ENCODE results near the gene SYCE1. TPM values are rescaled to one million over a fixed set of nuclear protein-coding genes. Genes with fewer than 3 reads are reported as not detected.

The SYCE1 gene
- total RNA-seq, 2 experiments from 2014 or later = 0.13 TPM; not detected in 1

DNA sequence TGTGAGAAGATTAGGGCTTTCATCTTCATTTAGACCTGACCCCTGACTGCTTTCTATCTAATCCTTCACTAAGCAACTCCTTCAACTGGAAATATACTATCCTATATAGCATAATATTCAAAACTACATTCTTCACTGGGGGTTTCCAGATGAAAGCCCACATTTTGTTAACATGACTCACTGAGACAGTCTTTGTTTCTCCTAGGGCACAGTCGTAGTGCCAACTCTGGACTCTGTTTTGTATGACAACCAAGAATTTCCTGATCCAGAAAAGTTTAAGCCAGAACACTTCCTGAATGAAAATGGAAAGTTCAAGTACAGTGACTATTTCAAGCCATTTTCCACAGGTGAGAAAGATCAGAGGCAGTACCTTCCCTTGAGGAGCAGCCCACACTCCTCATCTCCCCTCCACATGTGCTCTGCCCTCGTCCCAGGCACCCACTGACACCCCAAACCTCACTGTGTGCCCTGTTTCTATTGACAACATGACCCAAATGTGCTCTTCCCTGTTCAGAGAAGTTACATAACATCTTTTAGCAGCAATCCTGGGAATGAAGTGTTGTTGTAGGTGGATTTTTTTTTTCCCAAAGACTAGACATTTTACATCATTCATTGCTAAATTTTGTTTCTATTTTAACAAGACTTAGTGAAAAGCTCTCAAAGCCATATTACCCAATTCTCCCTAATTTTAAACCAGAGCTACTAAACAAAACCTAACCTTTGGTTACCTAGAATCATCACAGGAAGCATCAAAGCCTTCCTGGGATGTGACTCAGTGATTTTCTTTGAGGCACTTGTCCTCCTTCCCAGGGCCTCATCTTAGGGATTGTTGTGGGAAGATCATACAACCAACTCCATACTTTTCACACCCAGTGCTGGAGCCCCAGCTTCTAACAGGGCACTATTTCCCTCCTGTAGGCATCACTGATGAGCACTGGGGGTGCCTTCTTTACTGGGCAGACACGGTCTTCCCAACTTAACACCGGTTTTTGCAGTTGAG lies 27.5 kb downstream of the SYCE1 start:
- Mint-ChIP-seq H3K4me1 (no peaks in the 10 kb centered on the region), H3K9me3 (no peaks in the 10 kb centered on the region), H3K27ac (no peak overlapping the region), H3K36me3 (ENCODE audit: low read depth) (no peaks in the 10 kb centered on the region), H3K27me3 (peaks cover 1% of the 10 kb centered on the region), H3K4me3 (no peak overlapping the region)
- POLR2A ChIA-PET = no interaction called here
- no peak for DNase-seq
- CTCF ChIA-PET = no interaction called here

DNA sequence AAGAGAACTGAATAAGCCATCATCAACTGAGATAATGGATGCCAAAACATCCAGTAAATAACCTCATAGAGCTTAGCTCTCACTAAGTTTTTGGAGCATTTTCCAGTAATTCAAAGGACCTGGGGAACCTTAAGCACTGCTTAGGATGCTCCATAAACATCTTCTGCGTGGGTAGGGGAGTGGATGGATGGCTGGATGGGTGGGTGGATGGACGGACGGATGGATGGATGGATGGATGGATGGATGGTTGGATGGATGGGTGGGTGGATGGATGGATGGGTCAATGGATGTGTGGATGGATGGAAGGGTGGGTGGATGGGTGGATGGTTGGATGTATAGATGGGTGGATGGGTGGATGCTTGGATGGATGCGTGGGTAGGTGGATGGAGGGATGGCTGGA lies 29.2 kb downstream of the SYCE1 start:
- ChIA-PET POLR2A (no interaction called here), CTCF (no interaction called here)
- DNase-seq = no peak
- Mint-ChIP-seq H3K27me3 (peaks cover 10% of the 10 kb centered on the region), H3K4me3 (no peak overlapping the region), H3K9me3 (no peaks in the 10 kb centered on the region), H3K27ac (no peak overlapping the region), H3K36me3 (ENCODE audit: low read depth) (no peaks in the 10 kb centered on the region), H3K4me1 (no peaks in the 10 kb centered on the region)

DNA sequence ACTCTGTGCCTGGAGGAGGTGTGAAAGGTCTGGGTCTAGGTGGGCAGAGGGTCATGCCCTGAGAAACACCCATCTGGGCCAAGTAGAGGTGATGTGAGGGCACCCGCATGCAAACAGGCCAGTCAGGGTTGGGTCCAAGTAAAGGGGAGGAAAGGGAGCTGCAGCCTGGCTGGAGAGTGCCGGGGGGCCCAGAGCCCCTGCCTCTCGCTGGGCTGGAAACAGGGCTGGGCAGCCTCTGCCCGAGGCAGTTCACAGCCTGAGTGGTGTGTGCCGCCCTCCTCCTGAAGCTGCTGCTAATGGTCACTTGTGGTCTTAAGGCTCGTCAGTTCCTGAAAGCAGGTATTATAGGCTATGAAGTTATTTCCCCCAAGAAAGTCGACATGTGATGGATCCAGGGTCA lies 31.0 kb downstream of the SYCE1 start:
- DNase-seq = no peak
- Mint-ChIP-seq H3K4me1 (peaks cover 14% of the 10 kb centered on the region), H3K27ac (no peak overlapping the region), H3K4me3 (no peak overlapping the region), H3K27me3 (peaks cover 27% of the 10 kb centered on the region), H3K36me3 (ENCODE audit: low read depth) (no peaks in the 10 kb centered on the region), H3K9me3 (no peaks in the 10 kb centered on the region)
- ChIA-PET POLR2A (no interaction called here), CTCF (no interaction called here)

DNA sequence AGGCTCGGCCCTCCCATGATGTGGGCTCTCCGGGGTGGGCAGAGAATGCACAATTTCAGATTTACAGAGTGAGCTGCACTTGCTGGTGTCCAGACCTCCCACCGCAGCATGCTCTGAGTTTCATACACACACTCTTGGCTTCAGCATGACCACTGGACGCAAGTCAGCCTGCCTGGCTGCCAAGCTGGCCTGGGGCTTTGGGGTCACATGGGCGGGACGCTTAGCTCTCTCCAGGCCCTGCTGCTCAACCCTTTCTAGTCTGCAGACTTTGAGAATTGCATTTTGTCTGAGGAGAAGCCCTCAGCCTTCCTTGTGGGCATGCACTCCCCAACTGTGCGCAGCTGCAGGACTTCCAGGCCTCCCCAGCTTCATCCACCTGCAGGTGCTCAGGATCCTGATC lies 32.5 kb downstream of the SYCE1 start:
- DNase-seq = no peak
- Mint-ChIP-seq H3K9me3 (no peaks in the 10 kb centered on the region), H3K4me3 (no peak overlapping the region), H3K4me1 (peaks cover 24% of the 10 kb centered on the region), H3K27ac (no peak overlapping the region), H3K27me3 (peaks cover 39% of the 10 kb centered on the region), H3K36me3 (ENCODE audit: low read depth) (no peaks in the 10 kb centered on the region)
- ChIA-PET CTCF (interaction anchor here (1.1 kb wide), 1 partner anchor 12 kb away, joined by 3 read pairs; no protein-coding TSS in a partner anchor), POLR2A (no interaction called here)

DNA sequence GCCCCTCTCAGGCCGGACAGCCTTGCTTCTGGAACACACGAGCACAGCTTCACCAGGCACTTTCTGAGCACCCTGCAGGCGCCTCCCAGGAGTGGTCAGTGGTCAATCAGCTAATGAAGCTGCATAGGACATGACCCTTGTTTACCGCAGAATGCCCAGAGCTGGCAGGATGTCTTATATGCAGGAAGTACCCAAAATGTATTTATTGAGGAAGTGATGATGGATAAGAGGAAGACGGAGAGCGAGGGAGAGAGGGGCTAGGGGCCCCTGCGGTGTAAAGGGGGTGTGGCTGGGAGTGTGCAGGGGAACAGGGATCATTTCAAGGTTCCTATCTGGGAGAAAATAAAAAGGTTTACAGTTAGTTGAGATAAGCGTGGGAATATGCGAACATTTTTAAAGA lies 34.9 kb downstream of the SYCE1 start:
- Mint-ChIP-seq H3K36me3 (ENCODE audit: low read depth) (no peaks in the 10 kb centered on the region), H3K9me3 (no peaks in the 10 kb centered on the region), H3K27ac (no peak overlapping the region), H3K4me1 (peaks cover 24% of the 10 kb centered on the region), H3K4me3 (peak overlapping the region; percentile 6), H3K27me3 (peaks cover 57% of the 10 kb centered on the region)
- DNase-seq = no peak
- POLR2A ChIA-PET = no interaction called here
- CTCF ChIA-PET = no interaction called here

DNA sequence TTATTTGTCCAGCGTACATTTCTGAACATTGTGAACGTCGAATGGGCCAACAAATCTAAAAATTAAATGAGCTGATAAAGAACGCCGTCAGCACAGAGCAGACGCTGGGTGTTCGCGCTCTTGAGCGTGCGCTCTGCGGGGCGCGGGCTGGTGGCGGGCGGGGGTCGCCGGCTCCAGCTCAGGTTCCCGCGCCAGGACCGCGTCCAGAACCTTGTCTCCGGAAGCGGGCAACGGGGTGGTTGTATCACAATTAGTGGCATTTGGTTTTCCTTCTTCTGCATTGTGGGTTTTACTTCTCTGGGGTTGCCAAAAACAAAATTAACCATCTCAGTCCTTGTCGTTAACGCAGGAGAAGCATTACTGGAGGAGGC lies 35.8 kb downstream of the SYCE1 start:
- no peaks in the 10 kb centered on the region for H3K36me3 Mint-ChIP-seq (ENCODE audit: low read depth)
- H3K27ac Mint-ChIP-seq = peak overlapping the region; percentile 35
- peaks cover 24% of the 10 kb centered on the region for H3K4me1 Mint-ChIP-seq
- peak overlapping the region; percentile 66 for H3K4me3 Mint-ChIP-seq
- POLR2A ChIA-PET = no interaction called here
- CTCF ChIA-PET = interaction anchor here (1.1 kb wide), 1 partner anchor 9 kb away, joined by 4 read pairs; no protein-coding TSS in a partner anchor
- DNase-seq = no peak
- H3K27me3 Mint-ChIP-seq = peaks cover 61% of the 10 kb centered on the region
- H3K9me3 Mint-ChIP-seq = no peaks in the 10 kb centered on the region

DNA sequence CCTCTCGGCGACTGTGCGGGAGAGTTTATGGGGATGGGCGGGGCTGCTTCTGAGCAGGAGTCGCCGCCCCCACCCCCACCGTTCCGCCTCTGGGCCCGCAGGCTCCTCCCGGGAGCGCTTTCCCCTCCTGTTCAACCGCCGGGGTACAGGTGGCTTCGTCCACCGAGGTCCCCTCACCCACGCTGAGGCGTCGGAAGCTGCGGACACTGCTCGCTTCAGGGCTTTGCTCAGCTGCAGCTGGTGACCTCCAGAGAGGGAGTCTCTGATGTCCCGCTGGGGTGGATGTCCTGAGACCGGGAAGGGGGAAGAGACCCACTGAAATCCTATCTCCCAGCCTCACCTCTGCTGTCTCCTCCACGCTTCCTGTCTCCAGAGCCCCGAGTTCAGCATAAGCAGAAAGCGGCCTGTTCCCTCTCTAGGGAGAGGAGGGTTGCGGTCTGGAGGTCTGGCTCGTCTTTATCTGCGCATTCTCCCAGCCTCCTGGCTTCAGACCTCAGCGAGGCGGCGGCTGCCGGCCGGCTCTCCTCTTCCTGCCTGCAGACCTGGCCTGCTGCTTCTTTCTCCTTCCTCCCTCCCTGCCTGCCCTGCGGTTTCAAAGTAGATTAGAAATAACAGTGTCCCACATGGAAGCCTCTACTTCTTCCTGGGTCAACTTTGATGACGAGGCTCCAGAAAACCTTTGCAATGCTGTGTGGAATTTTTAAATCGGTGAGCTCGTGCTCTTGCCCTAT lies 36.4 kb downstream of the SYCE1 start:
- no peaks in the 10 kb centered on the region for H3K36me3 Mint-ChIP-seq (ENCODE audit: low read depth)
- peaks cover 61% of the 10 kb centered on the region for H3K27me3 Mint-ChIP-seq

DNA sequence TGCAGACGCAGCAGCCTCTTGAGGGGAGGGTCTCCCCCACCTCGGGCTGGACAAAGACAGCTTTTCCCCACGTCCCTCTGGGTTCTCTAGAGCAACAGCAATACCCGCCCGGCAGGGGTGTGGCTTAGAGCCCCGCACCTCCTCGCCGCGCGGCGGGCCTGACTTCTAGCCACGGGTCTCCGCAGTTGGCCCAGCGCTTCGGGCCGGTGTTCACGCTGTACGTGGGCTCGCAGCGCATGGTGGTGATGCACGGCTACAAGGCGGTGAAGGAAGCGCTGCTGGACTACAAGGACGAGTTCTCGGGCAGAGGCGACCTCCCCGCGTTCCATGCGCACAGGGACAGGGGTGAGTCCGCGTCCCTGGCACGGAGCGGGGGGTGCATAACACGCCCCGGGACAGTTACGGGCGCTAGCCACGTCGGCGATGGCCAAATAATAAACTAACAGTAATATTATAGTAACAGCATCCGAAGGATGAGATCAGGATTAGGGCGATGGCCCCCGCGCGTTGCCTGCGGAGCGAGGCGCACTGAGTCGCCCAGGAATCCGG lies 37.0 kb downstream of the SYCE1 start:
- peaks cover 65% of the 10 kb centered on the region for H3K27me3 Mint-ChIP-seq
- CTCF ChIA-PET = no interaction called here
- peaks cover 4% of the 10 kb centered on the region for H3K9me3 Mint-ChIP-seq
- no peaks in the 10 kb centered on the region for H3K36me3 Mint-ChIP-seq (ENCODE audit: low read depth)
- H3K27ac Mint-ChIP-seq = no peak overlapping the region
- peaks cover 24% of the 10 kb centered on the region for H3K4me1 Mint-ChIP-seq
- POLR2A ChIA-PET = no interaction called here
- H3K4me3 Mint-ChIP-seq = peak overlapping the region; percentile 8
- no peak for DNase-seq

More for the DNA sequence above, 36.4 kb downstream of the SYCE1 start:
- Mint-ChIP-seq H3K9me3 (no peaks in the 10 kb centered on the region), H3K4me3 (peak overlapping the region; percentile 66), H3K27ac (peak overlapping the region; percentile 40), H3K4me1 (peaks cover 24% of the 10 kb centered on the region)
- DNase-seq = no peak
- CTCF ChIA-PET = interaction anchor here (1.1 kb wide), 1 partner anchor 9 kb away, joined by 4 read pairs; no protein-coding TSS in a partner anchor
- POLR2A ChIA-PET = no interaction called here

DNA sequence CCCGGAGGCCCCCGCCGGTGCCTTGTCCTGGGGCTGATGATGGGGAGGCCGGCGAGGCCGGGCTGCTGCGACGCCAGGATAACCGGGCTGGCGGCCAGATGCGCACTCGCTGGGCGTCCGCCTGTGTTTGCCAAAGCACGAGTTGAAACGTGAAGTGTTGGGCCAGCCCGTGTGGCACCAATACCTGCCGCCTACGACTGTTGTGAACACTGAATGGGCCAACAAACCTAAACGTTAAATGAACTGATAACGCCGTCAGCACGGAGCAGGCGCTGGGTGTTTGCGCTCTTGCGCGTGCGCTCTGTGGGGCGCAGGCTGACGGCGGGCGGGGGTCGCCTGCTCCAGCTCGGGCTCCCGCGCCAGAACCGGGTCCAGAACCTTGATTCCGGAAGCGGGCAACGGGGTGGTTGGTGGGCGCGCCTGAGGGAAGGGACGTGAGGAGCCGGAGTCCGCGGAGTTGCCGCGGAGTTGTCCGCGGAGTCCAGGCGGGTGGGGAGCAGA lies 37.6 kb downstream of the SYCE1 start:
- H3K4me1 Mint-ChIP-seq = peaks cover 24% of the 10 kb centered on the region
- H3K9me3 Mint-ChIP-seq = peaks cover 8% of the 10 kb centered on the region
- no peak for DNase-seq
- H3K27me3 Mint-ChIP-seq = peaks cover 68% of the 10 kb centered on the region
- H3K36me3 Mint-ChIP-seq (ENCODE audit: low read depth) = no peaks in the 10 kb centered on the region
- H3K4me3 Mint-ChIP-seq = no peak overlapping the region
- POLR2A ChIA-PET = no interaction called here
- CTCF ChIA-PET = no interaction called here
- H3K27ac Mint-ChIP-seq = no peak overlapping the region

DNA sequence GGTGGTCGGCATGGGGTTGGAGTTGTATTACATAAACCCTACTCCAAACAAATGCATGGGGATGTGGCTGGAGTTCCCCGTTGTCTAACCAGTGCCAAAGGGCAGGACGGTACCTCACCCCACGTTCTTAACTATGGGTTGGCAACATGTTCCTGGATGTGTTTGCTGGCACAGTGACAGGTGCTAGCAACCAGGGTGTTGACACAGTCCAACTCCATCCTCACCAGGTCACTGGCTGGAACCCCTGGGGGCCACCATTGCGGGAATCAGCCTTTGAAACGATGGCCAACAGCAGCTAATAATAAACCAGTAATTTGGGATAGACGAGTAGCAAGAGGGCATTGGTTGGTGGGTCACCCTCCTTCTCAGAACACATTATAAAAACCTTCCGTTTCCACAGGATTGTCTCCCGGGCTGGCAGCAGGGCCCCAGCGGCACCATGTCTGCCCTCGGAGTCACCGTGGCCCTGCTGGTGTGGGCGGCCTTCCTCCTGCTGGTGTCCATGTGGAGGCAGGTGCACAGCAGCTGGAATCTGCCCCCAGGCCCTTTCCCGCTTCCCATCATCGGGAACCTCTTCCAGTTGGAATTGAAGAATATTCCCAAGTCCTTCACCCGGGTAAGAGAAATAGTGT lies 38.3 kb downstream of the SYCE1 start, which contains the start of gene CYP2E1:
Gene CYP2E1, plus strand, starts transcription at position 407 of the 632 bp plus-strand sequence. Its CDS starts 33 bp downstream, at position 440.
- H3K4me1 Mint-ChIP-seq = peaks cover 24% of the 10 kb centered on the region
- no peak within 1 kb of the TSS for H3K27ac Mint-ChIP-seq
- H3K27me3 Mint-ChIP-seq = peaks cover 72% of the 10 kb centered on the region
- no peak within 1 kb of the TSS for H3K4me3 Mint-ChIP-seq
- H3K36me3 Mint-ChIP-seq (ENCODE audit: low read depth) = no peaks in the 10 kb centered on the region
- no peak for DNase-seq
- ChIA-PET POLR2A (no interaction called here), CTCF (no interaction called here)
- H3K9me3 Mint-ChIP-seq = peaks cover 8% of the 10 kb centered on the region

DNA sequence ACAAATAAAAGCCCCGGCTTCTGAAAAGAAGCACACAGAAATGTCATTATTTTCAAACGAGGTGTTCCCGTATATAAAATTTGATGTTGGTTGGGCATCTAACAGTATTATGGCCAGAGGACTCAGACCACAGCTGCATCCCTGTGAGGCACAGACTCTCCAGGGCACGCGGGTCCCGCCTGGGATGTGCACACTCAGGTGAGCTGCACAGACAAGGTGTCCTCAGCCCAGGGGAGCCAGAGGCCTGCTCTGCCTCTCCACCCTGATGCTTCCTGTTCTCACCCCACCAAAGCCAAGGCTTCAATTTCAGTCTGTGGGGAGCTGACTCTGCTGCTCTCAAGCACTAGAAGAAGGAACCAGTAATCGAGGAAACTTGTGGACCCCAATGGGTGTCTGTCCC lies 39.9 kb downstream of the SYCE1 start:
- POLR2A ChIA-PET = no interaction called here
- peaks cover 8% of the 10 kb centered on the region for H3K9me3 Mint-ChIP-seq
- H3K27me3 Mint-ChIP-seq = peaks cover 70% of the 10 kb centered on the region
- no peak overlapping the region for H3K4me3 Mint-ChIP-seq
- peaks cover 25% of the 10 kb centered on the region for H3K4me1 Mint-ChIP-seq
- no peak for DNase-seq
- CTCF ChIA-PET = no interaction called here
- H3K36me3 Mint-ChIP-seq (ENCODE audit: low read depth) = peaks cover 2% of the 10 kb centered on the region
- H3K27ac Mint-ChIP-seq = no peak overlapping the region

DNA sequence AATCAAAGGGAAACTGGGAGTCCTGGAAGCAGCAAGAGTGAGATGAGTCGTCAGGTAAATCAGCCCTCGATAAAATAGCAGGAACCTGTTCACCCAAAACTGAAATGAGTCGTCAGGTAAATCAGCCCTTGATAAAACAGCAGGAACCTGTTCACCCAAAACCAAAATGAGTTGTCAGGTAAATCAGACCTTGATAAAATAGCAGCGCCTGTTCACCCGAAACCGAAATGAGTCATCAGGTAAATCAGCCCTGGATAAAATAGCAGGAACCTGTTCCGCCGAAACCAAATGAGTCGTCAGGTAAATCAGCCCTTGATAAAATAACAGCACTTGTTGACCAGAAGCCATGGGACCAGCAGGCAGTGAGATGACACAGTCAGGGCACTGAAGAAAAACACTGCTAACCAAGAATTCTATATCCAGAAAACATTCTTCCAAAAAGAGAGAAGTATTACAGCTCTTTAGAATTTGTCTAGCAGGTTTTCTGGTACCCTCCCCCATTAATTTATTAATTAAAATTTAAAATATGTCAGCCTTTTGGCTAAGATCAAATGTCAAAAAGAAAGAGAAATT lies 41.7 kb downstream of the SYCE1 start:
- H3K36me3 Mint-ChIP-seq (ENCODE audit: low read depth) = peaks cover 2% of the 10 kb centered on the region
- no peak overlapping the region for H3K4me3 Mint-ChIP-seq
- ChIA-PET POLR2A (no interaction called here), CTCF (interaction anchor here (1.0 to 1.3 kb wide), 2 partner anchors 85 to 86 kb away, joined by 3 to 4 read pairs; no protein-coding TSS in a partner anchor)
- no peak overlapping the region for H3K27ac Mint-ChIP-seq
- peaks cover 8% of the 10 kb centered on the region for H3K9me3 Mint-ChIP-seq
- peaks cover 19% of the 10 kb centered on the region for H3K4me1 Mint-ChIP-seq
- no peak for DNase-seq
- H3K27me3 Mint-ChIP-seq = peaks cover 57% of the 10 kb centered on the region
